ENCODE measurements around the gene SERPINA3.
"Not testable (repeated sequence)": the region's sequence is repeated elsewhere in the genome, so short reads cannot be mapped to it uniquely, and the experiment has no call there.

The SERPINA3 gene

DNA sequence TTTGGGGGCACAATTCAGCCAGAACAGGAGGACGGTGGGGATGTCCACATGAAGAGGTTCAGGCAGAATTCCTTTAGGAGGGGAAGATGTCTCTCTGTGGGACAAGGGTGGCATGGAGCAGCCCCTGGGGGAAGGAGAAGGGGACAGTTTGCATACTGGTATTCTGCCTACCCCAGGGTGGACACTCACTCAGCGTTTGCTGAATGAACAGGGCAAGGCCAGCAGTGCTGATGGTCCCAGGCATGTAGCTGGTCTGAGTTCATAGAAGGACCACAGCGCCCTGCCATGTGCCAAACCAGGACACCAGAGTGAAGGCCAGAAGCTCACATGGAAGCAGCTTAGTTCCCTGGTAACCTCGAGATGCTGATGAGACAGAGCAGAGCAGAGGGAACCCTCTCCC lies 25.6 kb upstream of the SERPINA3 start:
- DNase-seq: no peak

GRCh38 chr14:94588311-94588710 lies 23.9 kb upstream of the SERPINA3 start:
- no peak for DNase-seq

GRCh38 chr14:94591073-94591472 lies 21.1 kb upstream of the SERPINA3 start:
- DNase-seq: no peak

- no peak for DNase-seq
These were observed 20.3 kb upstream of the SERPINA3 start for GRCh38 chr14:94591871-94592270.

- no peak for DNase-seq
These were observed 19.7 kb upstream of the SERPINA3 start for GRCh38 chr14:94592457-94592856.

GRCh38 chr14:94593376-94593748 lies 18.8 kb upstream of the SERPINA3 start:
- no peak for DNase-seq

GRCh38 chr14:94593749-94594431 lies 18.3 kb upstream of the SERPINA3 start:
- DNase-seq: no peak

DNA sequence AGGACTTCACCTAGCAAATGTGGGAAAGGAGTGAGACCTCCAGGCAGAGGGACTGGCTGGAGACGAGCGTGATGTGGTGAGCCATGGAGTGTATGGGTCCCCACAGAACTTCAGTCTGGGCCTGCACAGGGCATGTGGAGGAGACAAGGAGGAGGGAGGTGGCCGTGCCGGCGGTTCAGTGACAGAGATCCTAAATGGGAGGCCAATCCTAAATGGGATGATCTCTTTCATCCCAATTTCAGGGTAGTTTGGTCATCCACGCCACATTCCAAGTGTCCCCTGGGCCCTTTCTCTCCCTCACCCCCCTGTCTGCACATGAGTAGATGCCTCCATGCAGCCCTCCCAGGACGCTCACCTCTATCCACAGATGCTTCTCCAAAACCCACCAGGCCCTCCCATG lies 17.8 kb upstream of the SERPINA3 start:
- DNase-seq: no peak

GRCh38 chr14:94595912-94596311 lies 16.3 kb upstream of the SERPINA3 start:
- no peak for DNase-seq

- no peak for DNase-seq
These were observed 15.8 kb upstream of the SERPINA3 start for GRCh38 chr14:94596361-94596760.

- no peak for DNase-seq
These were observed 14.4 kb upstream of the SERPINA3 start for GRCh38 chr14:94597788-94598187.

- DNase-seq: no peak
These were observed 13.7 kb upstream of the SERPINA3 start for GRCh38 chr14:94598506-94598815.

- DNase-seq: no peak
These were observed 13.2 kb upstream of the SERPINA3 start for GRCh38 chr14:94598816-94599655.

DNA sequence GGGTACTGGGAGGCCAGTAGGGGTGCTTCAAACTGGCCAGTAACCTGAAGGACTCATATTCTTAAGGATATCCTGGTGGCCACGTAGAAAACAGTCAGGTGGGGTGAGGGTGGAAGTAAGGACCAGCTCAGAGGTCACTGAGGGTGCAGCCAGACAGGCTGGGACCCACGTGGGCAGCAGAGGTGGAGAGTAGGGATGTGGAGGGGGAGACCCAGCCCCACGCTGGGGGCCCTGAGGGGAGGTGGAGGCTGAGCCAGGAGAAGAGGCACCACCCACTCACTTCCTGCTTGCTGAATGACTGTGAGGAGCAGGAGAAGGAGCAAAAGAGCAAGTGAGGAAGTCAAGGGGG lies 12.6 kb upstream of the SERPINA3 start:
- DNase-seq: no peak

- DNase-seq: no peak
These were observed 12.0 kb upstream of the SERPINA3 start for GRCh38 chr14:94600148-94600545.

GRCh38 chr14:94601884-94602391 lies 10.3 kb upstream of the SERPINA3 start:
- DNase-seq: no peak

- DNase-seq: no peak
These were observed 9.5 kb upstream of the SERPINA3 start for GRCh38 chr14:94602722-94603121.

GRCh38 chr14:94605361-94605760 lies 6.8 kb upstream of the SERPINA3 start:
- DNase-seq: no peak

DNA sequence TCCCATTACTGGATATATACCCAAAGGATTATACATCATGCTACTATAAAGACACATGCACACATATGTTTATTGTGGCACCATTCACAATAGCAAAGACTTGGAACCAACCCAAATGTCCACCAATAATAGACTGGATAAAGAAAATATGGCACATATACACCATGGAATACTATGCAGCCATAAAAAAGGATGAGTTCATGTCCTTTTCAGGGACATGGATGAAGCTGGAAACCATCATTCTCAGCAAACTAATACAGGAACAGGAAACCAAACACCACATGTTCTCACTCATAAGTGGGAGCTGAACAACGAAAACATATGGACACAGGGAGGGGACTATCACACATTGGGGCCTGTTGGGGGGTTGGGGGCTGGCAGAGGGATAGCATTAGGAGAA lies 3.2 kb upstream of the SERPINA3 start:
- not testable (repeated sequence) for DNase-seq

DNA sequence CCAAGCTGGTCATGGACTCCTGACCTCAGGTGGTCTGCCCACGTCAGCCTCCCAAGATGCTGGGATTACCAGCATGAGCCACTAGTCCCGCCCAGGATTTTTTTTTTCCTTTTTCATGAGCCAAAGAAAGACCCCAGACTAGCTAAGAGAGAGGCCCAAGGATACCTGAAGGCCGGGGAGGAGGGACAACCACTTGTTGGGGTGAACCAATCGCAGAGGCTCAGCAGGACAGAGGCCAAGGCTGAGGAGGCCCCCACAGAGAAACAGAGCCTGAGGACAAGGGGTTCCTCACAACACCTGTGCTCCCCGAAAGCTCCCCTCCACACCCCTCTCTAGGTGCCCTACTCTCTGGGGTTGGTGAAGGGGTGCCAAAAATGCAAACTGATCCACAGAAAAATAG lies 1.0 kb upstream of the SERPINA3 start:
- DNase-seq: no peak

GRCh38 chr14:94612580-94613554 lies 676 bp downstream of the SERPINA3 start:
- no peak for DNase-seq

- DNase-seq: no peak
These were observed 1.8 kb downstream of the SERPINA3 start for GRCh38 chr14:94613720-94614644.
